ENCODE data around the gene ZNF397.
A peak's percentile ranks its signal among the peaks of the same experiment; 100 is the strongest.

Gene ZNF397

DNA sequence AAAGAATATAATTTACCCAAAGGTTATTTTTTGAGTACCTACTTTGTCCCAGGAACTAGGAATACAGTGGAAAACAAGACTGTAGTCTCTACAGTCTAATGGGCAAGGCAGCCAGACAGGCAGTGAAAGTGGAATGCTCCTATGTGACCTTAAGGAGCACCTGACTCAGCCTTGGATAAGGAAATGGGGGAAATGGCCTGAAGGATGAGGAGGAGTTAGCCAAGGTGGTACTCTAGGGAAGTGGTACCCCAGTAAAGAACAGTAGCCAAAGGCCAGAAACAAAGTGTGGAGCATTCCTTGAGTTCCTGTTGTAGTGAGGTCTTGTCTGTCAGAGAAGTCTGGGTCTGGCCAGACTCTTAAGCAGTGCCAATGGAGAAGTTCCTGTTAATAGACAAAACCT lies 6.0 kb downstream of the ZNF397 start:
- DNase-seq, result no peak

DNA sequence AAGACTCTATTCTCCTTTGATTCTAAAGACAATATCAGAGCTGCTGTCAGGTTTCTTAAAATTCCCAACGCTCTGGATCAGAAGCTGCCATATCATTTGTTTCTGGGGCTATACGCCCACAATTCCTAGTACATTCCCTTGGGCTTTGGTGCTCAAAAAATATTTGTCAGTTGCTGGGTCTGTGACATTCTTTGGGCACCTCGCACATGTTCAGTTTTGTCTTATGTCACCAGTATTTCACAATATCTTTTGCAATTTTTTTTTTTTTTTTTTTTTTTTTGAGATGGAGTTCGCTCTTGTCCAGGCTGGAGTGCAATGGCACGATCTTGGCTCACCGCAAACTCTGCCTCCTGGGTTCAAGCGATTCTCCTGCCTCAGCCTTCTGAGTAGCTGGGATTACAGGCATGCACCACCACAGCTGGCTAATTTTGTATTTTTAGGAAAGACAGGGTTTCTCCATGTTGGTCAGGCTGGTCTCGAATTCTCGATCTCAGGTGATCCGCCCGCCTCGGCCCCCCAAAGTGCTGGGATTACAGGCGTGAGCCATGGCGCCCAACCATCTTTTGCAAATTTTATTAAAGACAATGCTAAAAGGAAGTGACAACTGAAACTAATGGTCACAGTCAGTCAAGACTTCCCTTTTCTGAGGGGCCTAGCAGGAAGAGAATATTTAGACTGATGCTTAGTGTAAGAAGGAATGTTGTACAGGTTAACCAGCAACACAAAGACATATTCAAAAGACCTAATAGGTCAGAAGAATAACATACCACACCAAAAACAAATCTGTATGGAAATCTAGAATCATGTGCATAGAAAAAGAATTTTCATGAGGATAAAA lies 6.8 kb downstream of the ZNF397 start:
- DNase-seq, result no peak

GRCh38 chr18:35248429-35248828 lies 7.6 kb downstream of the ZNF397 start:
- no peak for DNase-seq

DNA sequence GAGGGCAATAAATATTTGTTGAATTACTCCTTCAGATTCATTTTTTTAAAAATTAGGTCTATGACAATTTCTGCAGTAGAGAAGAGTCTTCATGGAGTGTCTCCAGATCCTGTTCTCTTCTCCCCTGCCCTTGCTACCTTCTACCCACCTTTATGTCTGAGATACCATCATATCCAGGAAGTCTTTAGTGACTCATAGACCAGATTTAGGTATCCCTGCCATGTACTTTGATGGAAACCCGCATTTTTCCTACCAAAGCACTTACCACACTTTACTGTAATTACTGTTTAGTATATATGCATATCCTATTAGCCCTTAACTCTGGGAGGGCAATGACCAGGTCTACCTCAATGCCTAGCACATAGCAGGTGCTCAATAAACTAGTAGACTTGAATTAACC lies 11.6 kb downstream of the ZNF397 start:
- no peak for DNase-seq

DNA sequence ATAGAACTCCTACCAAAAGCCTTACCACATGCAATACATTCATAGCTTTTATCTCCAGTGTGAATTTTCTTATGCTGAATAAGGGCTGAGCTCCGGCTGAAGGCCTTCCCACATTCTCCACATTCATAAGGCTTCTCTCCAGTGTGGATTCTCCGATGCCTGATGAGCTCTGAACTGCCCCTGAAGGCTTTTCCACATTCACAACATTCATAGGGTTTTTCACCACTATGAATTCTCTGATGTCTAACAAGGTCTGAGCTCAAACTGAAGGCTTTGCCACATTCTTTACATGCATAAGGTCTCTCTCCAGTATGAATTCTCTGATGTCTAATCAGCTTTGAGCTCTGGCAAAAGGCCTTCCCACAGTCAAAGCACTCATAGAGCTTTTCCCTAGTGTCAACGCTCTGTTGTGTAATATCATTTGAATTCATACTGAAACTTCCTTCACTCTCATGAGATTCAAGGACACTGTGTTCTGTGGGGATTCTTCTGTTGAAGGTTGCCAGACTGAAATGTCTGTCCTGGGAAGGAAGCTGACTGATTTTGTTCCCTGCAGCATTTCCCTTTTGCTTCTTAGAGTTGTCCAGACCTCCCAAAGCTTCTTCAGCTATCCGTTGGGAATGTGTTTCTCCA lies 12.9 kb downstream of the ZNF397 start:
- DNase-seq, result no peak

DNA sequence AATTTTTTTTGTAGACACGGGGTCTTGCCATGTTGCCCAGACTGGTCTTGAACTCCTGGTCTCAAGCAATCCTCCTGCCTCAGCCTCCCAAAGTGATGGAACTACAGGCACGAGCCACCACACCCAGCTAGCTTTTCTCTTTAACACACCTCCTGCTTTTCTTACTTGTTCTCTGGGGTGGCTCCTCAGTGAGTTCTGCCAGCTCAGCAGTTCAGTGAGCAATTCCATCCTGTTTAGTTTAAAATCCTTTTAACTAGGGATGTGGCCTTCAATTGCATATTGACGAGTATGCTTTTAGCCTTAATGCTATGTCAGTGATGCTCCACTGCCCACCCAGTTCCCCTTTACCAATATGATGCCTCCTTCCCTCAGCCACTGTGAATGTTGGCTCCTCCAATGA lies 16.1 kb downstream of the ZNF397 start:
- no peak for DNase-seq

DNA sequence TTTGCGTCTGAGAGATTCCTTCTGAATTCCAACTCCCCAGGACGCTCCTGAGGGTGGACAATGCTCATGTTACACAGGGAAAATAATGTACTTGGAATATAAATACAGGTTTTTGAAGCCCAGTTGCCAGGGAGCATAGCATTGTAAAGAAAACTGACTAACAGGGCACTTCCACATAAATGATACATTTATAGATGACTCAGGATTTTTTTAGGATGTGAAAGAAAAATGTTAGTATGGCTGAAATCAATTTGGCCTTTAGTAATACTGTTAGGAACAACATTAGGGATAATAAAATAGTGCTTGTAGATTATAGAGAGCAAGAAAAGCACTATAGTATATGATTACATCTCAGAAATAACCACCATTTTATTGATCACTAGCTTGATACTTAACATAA lies 23.6 kb downstream of the ZNF397 start:
- no peak for DNase-seq

GRCh38 chr18:35267161-35267651 lies 26.4 kb downstream of the ZNF397 start:
- DNase-seq, result peak; percentile 81

DNA sequence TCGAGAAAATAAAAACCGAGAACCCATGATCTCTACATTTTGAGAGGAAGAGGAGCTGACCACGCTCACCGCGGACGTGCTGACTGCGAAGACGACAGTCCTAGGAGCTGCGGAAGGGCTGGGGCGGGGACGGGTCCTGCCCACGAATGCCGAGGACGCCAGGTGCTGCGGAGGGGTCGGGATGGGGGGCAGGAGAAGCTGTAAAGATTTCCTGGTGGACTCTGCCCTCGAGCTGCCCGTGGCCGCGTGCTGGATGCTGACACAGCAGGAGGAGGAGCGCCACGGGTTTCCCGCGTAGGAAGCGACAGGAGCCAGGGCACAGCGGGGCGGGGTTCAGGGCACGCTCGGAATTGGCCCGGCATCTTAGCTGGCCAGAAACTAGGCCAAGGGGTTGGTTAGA lies 27.0 kb downstream of the ZNF397 start:
- no peak for DNase-seq

DNA sequence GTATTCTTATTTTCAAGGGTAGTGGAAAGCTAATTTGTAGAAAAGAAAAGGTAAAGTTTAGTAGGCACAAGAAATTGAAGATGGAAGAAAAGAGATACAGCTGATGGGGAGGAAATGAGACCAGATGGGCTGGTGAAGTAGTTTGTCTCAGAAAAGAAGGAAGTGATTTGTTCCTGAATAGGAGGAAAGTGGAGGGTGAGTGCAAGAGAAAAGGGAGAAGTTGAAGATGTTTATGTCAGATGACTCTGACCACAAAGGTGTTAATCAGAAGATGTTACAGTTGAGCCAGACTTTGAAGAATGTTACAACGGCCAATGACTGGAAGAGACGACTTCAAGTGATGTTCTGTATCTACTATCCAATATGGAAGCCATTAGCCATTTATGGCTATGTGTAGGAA lies 28.0 kb downstream of the ZNF397 start:
- DNase-seq, result no peak

DNA sequence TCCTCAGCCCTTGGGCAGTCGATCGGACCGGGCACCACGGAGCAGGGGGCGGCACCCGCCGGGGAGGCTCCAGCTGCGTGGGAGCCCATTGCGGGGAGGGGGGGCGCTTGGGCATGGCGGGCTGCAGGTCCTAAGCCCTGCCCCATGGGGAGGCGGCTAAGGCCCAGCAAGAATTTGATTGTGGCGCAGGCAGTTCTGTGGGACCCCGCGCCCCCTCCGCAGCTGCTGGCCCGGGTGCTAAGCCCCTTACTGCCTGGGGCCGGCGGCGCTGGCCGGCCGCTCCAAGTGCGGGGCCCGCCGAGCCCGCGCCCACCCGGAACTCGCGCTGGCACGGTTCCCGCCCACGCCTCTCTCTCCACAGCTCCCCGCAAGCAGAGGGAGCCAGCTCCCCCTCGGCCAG lies 30.8 kb downstream of the ZNF397 start:
- no peak for DNase-seq

DNA sequence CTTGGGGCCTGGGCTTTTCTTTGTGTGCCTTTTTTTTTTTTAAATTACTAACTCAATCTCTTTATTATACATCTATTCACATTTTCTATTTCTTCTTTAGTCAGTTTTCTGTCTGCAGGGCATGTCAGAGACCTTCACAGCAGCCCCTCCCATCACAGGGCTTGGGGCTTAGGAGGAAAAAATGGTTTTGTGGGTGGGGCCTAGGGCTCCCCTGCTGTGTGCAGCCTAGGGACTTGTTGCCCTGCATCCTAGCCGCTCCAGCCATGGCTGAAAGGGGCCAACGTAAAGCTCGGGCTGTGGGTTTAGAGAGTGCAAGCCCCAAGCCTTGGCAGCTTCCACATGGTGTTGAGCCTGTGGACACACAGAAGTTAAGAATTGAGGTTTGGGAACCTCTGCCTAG lies 35.4 kb downstream of the ZNF397 start:
- DNase-seq, result no peak

DNA sequence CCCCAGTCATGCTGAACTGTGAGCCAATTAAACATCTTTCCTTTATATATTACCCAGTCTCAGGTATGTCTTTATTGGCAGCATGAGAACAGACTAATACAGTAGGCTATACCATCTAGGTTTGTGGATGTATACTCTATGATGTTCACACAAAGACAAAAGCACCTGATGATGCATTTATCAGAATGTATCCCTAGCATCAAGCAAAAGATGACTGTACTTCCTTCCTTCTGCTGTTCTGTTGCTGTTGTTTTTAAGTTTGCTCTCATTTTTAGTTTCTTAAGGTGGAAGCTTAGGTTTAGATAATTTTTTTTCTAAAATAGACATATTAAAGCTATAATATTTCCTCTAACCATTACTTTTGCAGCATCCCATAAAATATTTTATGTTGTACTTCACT lies 36.8 kb downstream of the ZNF397 start:
- no peak for DNase-seq

- DNase-seq, result no peak
Observed at GRCh38 chr18:35278085-35278484, 37.3 kb downstream of the ZNF397 start.

DNA sequence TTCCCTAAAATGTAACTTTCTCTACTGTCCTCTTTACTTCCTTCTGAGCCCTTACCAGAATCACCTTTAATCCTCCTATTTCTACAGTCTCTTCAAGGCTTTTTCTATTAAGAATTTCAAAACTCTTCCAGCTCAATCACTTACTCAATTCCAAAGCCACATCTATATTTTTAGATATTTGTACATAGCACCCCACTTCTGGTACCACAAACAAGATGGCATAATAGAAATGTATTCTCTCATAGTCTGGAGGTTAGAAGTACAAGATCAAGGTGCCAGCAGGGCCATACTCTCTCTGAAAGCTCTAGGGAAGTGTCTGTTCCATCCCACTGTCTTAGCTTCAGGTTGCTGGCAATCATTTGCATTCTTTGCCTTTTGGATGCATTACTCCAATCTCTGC lies 38.1 kb downstream of the ZNF397 start:
- DNase-seq, result no peak

DNA sequence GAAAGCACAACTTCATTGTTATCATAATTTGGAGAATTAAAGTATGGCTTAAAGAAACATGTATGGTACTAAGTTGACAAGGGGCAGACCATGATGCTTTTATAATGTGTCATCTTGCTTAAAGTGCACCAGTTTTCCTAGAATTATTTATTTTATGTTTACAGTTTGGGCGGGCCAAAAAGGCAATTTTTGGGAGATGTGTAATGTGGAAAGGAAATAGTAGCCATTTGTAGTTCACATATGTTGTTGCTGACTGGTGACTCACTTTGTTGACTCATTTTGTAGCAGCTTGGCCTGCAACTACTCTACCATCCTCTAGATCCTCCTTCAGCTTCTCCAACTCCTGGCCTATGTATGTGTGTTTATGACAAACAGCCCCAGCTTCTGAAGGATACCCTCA lies 41.5 kb downstream of the ZNF397 start:
- DNase-seq, result no peak

- no peak for DNase-seq
Observed at GRCh38 chr18:35283923-35284794, 43.3 kb downstream of the ZNF397 start.

DNA sequence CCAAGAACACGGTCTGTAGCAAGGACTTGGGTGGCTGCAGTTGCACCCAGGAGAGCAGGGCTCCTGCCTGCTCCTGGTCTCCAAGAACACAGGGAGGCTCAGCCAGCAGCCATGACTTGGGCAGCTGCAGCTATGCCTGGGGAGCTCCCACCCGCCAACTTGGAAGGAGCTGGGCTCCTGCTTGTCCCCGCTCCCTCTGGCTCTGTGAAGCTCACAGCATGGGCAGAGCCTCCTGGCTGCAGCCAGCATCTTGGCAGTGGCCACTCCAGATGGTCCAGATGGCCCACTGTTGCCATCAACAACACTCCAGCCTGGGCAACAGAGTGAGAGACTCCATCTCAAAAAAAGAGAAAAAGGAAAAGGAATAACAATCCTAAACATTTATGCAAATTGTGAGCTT lies 44.0 kb downstream of the ZNF397 start:
- DNase-seq, result no peak

DNA sequence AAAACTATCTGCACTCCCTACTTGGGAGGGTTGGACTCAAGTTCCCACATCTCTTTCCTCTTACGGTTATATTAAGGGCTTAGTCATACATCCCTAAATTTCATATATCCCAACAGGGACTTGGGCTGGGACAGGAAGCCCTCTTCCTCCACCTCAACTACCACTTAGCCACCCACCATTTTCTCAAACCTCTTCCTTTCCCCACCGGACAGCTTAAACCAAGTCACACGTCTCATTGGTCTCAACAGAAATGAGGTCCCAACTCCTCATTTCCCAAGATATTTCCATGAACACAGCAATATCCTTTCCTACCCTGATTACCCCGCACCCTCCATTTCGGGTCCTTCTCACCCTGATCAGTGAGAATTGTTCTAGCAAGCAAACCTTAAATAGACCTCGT lies 48.5 kb downstream of the ZNF397 start:
- DNase-seq, result no peak

GRCh38 chr18:35289727-35290093 lies 48.9 kb downstream of the ZNF397 start:
- DNase-seq, result no peak

DNA sequence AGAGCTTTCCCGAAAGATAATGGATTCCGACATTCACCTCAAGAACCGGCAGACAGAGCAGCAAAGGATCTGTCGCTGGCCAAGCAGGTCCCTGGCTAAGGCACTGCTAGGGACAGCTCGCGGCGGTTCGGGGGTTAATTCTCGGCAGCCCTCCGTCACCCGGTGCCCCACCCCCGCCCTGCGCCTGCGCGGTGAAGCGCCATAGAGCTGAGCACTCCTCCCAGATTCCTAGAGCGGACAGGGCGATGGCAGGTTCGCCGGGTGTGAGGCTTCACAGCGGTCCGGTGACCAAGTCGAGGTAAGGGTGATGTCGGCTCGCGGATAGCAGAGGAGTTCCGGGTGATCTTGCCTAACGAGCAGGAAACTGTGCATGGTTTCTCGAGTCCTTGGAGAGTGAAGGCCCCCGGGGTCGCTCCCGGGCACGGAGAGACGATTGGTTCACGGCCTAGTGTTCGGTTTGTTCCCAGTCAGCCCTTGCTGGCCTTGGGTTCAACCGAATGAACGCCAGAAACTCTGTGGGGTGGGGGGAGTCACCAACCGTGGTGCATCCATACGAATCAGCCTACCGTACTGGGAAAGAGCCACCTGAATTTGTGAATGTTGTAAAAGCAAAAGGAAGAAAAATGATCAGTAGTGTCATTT lies 49.4 kb downstream of the ZNF397 start, which contains the start of gene ZSCAN30:
TSS of gene ZSCAN30 (minus strand) at position 136 of the 642 bp plus-strand sequence. CDS start 25,877 bp downstream, outside the sequence.
- peak; percentile 93 for DNase-seq

DNA sequence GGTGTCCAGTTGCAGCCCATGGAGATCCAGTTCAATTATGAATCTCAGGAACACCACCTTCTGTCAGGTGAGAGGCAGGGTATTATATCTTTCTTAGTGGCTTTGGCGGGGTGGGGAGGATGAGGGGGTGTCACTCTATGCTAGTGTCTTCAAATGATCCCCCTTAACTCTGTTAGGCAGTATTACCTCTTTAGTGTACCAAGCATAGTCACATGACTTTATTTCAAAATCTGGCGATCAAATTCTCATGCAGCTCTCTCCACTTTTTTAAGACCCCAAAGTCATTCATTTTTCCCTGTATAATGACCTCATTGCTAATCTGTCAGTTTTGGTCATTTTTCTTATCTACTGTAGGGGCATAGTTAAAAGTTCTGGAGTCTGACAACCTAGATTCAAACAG lies 50.3 kb downstream of the ZNF397 start:
- DNase-seq, result no peak

GRCh38 chr18:35296060-35296459 lies 55.2 kb downstream of the ZNF397 start:
- no peak for DNase-seq

Measured in NCI-H1436 (cell line).